Hepatocyte (in vitro differentiated cells): ENCODE results near the gene FRMPD4.

Experiments
- EZH2 ChIP-seq: fragments of 200-600 bp; sonication (generic); IDR thresholded peaks from 2 replicates; pipeline ENCODE4 v1.6.1; 2016; ENCODE audit warnings: antibody characterized with exemption, mild to moderate bottlenecking, borderline replicate concordance
- TF ChIP-seq, protein P1 (sequence below): fragments of 200-600 bp; sonication (generic); IDR thresholded peaks from 2 replicates; pipeline ENCODE4 v1.5.1; 2016; ENCODE audit warnings: antibody characterized with exemption, mild to moderate bottlenecking; ENCODE audit not compliant: poor library complexity

DNA sequence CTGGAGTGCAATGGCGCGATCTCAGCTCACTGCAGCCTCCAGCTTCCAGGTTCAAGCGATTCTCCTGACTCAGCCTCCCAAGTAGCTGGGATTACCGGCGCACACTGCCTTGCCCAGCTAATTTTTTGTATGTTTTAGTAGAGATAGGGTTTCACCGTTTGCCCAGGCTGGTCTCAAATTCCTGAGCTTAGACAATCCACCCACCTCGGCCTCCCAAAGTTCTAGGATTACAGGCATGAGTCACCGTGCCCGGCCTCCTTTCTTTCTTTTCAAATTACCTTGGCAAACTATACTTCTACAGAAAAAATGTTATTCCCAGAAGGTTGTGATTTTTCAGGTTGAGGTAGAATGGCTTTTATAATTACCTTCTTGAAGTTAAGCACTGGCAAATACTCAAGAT, 331.0 kb downstream of the FRMPD4 start:
- TF ChIP-seq, protein P1, sequence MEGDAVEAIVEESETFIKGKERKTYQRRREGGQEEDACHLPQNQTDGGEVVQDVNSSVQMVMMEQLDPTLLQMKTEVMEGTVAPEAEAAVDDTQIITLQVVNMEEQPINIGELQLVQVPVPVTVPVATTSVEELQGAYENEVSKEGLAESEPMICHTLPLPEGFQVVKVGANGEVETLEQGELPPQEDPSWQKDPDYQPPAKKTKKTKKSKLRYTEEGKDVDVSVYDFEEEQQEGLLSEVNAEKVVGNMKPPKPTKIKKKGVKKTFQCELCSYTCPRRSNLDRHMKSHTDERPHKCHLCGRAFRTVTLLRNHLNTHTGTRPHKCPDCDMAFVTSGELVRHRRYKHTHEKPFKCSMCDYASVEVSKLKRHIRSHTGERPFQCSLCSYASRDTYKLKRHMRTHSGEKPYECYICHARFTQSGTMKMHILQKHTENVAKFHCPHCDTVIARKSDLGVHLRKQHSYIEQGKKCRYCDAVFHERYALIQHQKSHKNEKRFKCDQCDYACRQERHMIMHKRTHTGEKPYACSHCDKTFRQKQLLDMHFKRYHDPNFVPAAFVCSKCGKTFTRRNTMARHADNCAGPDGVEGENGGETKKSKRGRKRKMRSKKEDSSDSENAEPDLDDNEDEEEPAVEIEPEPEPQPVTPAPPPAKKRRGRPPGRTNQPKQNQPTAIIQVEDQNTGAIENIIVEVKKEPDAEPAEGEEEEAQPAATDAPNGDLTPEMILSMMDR, result no peak
- no peak for TF ChIP-seq EZH2
